GM15510 (cell line): ENCODE results near the gene PUM1.

ENCODE experiments used
- POLR2A ChIP-seq: IDR thresholded peaks from 3 replicates; pipeline ENCODE4 v1.6.1; 2011; ENCODE audit warnings: borderline replicate concordance; ENCODE audit not compliant: insufficient read length; ENCODE audit errors: extremely low read depth

PUM1 gene

DNA sequence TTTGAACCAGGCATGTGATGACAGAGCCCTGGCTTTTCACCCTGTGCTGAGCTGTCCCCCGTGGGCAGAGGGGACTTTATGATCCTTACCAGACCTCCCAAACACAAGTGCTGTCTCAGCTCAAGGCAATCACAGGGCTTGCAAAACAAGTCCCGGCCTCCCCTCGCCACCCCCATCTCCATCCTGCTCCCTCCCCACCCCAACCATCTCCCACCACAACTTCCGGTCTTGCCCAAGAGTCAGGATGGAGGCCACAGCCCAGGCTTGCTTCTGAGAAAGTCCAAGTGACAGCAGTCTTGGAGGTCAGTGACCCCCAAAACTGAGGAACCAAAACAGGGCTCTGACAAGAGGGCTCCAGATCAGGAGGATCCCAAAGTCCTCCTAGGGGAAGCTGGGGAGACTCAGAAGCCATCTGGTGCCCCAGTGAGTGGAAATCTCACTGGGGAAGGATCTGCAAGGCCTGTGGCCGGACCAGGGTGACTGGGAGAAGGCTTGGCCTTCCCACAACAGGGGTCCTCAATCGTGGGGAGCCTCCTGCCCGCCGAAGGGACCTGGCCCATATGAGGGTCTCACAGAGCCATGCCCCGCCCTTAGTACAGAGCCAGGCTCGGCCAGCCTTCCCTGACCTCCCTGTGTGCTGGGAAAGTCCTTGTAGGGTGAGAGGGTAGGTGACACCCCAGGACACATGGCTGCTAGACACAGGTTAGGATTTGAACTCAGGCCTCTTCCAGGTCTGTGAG lies 152.4 kb downstream of the PUM1 start:
- TF ChIP-seq POLR2A: no peak

DNA sequence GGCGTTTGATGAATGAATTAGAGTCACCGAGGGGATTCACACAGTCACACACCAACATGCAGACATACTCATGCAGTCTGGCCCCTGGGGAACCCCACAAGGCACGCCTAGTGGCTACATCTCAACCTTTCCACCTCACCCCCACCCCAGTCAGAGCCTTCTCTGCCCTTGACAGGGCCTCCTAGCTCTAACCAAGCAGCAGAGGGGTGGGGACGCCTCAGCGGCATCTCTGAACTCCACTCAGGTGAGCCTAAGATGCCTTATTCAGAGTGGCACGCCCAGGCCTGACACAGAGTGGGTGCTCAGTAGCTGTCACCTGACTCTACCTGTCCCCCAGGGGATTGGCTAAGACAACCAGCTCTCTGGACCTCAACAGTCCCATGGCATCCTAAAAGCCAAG lies 153.3 kb downstream of the PUM1 start:
- no peak for TF ChIP-seq POLR2A

DNA sequence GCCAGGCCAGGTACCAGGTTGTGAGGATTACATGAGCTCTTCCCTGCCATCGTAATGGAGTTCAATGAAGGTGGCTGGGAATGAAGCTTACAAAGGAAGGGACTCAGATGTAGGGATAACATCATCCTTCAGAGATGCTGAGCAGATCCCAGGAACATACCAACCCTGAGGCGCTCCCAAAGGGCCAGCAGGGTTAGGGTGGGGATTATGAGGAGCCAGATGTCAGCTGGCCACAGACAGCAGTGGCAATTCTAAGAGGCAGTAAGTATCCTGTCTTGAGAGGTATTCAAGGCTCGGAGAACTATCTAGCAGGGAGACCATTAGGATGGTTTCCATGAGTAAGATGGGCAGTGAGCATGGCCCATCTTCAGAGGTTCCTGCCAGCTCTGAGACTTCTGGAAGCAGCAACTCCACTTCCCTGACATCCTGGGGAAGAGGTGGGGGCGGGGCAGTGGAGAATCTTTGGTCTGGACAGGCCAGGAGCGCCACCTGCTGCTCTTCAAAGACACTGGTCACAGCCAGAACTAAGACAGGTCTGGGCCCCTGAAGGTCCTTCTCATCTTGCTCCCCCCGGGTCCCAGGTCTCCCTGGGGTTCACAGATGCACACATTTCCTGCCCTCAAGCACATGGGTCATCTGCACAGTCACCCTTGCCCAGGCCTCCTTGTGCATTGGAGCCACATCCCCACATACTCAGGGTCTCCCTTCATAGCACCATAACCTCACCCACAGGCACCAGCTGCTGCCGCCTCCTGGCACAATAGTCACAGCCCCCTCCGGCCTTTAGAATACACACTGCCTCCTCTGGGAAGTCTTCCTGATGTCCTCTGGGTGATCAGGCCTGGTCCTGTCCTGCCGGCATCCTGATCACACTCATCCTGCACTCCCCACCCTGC lies 154.2 kb downstream of the PUM1 start:
- no peak for TF ChIP-seq POLR2A

- TF ChIP-seq POLR2A: no peak
Observed at GRCh38 chr1:30909365-30910068, 156.0 kb downstream of the PUM1 start.

DNA sequence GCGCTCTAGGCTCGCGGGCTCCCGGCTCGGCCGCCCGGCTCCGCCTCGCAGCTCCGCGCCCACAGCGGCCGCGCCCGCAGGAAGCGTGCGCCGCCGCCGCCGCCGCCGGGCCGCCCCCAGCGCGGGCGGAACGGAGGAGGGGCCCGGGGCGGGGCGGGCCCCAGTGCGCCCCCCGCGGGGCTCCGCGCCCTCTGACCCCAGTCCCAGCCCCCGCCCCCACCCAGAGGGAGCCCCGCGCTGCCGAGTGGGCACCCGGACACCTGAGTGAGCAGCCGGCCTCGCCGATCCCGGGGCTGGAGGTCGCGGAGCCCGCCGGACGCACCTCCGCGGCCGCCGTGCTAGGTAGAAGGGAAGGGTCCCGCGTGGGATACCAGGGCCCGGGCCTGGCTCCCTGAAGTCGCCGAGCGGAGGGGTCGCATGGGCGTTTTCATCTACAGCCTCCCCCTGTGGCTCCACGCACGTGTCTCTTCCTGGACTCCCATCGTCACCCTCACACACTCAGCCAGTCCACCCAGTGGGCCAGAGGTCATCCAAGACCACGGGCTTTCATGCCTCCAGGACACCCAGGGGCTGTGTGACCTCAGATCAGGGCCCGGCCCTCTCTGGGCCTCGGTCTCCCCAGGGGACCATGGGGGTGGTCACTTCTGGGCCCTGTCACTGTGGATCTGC lies 156.7 kb downstream of the PUM1 start, which contains the start of gene SDC3:
TSS of gene SDC3 (minus strand) at position 63 of the 669 bp plus-strand sequence. CDS start 172 bp downstream, outside the sequence.
- TF ChIP-seq POLR2A: no peak

GRCh38 chr1:30908316-30908695 lies 157.2 kb downstream of the PUM1 start:
- TF ChIP-seq POLR2A: no peak

DNA sequence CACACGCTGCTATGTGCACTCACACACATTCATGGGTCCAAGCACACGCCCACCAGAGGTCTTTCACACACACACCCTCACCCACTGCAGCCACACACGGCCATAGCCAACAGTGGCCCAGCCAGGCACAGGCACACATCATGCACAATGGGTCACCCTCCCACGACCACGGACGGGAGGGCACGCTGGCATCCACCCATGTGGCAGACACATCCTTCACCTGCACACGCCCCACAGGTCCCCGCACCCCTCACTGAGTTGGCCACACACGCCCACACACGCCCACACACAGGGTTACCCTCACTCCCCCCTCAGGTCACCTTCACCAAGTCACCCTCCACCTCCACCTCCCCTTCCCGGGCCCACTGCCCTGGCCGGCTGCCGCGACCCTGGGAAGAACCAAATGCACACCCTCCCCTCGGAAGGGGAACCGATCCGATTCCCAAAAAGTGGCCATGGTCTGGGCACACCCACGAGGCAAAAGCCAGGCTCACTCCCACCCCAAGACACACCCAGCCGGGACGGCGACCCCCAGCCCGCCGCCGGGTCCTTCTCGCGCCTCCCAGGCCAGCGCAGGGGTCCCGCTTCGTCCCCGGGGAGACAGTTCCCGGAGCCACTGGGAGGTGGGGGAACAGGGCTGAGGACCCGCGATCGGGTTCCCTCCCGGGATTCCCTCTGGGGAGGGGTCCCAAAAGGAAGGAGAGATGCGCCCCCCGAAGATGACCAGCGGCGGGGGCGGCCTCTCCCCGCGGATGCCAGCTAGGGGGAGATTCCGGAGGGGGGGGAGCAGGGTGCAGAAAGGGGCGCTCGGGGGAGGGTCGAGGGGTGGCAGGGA lies 157.8 kb downstream of the PUM1 start:
- TF ChIP-seq POLR2A: no peak

GRCh38 chr1:30906631-30907441 lies 158.7 kb downstream of the PUM1 start:
- TF ChIP-seq POLR2A: no peak

DNA sequence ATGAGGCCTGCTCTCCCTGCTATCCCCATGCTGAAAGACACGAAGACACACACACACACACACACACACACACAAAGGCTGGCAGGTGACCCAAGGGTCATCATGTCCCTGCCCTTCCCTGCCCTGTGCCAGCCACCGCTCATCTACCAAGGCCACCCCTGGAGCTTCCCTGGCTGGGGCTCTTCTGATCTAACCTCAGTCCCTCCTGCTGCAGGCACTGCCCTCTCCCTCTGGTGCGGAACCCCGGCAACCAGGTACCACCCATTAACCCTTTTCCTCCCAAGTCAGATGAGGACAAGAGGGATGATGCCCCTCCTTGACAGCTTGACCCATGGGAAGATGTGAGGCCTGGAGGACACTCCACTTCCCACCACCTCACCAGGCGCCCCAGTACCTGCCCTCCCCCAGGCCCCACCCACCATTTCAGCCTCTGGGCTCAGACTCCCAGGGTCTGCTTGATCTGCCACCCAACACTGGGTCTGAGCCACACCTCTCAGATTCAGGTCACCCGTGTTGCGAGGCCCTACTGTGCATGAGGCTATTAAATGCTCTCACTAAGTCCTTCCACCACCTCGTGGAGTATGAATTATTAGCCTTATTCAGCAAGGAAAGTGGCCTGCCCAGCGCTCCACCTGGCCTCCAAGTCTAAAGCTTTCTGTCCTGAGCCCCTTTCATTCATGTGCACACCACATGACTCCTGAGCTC lies 159.4 kb downstream of the PUM1 start:
- TF ChIP-seq POLR2A: no peak

GRCh38 chr1:30905403-30905802 lies 160.1 kb downstream of the PUM1 start:
- TF ChIP-seq POLR2A: no peak

DNA sequence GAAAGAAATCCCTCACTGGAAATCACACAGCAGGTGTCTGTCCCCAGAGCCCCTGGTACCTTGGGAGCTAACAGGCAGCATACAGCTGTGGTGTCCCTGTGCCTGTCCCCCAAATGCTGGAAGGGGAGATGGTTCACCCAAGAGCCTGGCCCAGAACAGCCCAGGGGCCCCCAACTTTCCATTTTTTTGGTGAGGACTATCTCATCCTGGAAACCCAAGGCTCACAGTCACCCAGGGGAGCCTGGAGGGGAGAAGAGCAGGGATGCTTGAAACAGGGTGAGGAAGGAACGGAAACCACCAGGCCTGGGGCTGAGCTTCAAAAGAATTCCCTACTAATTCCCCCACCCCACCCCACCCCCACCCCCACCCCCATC lies 160.6 kb downstream of the PUM1 start:
- no peak for TF ChIP-seq POLR2A

DNA sequence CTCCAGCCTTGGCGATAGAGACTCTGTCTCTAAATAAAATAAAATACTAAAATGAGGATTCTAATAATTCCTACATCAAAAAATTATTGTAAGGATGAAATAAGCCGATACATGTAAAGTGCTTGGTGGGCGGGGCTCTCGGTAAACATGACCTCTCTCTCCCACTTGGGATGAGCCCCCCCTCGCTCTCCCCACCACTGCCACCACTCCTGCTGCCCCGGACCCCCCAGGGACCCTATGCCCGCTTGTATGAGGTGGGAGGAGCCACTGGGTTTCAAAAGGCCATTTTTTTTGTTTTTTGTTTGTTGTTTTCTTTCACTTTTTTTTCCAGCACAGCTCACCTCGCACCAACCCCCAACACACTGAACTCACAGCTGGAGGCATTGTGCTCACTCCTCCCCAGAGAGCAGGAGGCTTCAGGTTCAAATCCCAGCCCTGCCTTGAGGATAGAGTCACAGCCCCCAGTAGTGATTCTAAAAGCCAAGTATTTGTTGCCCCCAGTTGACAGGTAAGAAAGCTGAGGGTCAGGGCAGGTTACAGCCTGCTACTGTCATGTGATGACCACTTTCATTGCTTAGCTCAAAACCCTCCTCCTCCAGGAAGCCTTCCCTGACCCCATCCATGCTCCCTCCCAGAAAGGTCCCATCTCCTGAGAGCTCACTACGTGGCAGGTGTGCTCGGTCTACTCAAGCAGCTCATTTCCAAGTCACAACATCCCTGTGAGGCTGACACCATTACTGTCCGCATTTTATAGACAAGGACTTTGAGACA lies 161.1 kb downstream of the PUM1 start:
- no peak for TF ChIP-seq POLR2A
